ENCODE results near the gene MAP3K8. TPM values are rescaled to one million over a fixed set of nuclear protein-coding genes. Genes with fewer than 3 reads are reported as not detected.

Gene MAP3K8
- total RNA-seq, 1 donor: 14.5 TPM

DNA sequence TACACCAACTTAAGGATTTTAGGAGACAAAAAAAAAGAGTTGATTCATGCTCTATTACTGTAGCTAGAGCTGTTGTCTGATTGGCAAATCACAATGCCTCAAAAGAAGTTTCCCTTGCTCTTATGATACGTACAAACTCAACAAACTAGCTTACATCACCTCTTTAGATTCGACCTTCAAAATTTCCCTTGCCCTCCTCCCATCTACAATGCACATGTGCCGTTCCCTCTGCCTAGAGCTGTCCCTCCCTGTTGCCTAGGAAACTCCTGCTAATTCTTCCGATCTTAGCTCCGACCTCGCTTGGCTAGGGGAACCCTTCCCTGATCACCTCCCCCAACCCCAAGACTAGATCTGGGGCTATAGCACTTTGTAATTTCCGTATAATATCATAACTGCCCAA is 55.4 kb downstream of the MAP3K8 start:
- Histone ChIP-seq H3K27me3 (ENCODE audit: insufficient read depth, low read length) (no peaks in the 10 kb centered on the region), H3K4me3 (ENCODE audit: insufficient read depth, low read length) (no peak overlapping the region), H3K36me3 (ENCODE audit: insufficient read depth, low read length) (no peaks in the 10 kb centered on the region), H3K27ac (ENCODE audit: low read depth, low read length) (no peak overlapping the region), H3K79me2 (ENCODE audit: insufficient read depth, low read length) (no peaks in the 10 kb centered on the region), H4K20me1 (ENCODE audit: insufficient read depth, low read length) (no peaks in the 10 kb centered on the region), H3K9me3 (ENCODE audit: low read depth, low read length) (peaks cover 2% of the 10 kb centered on the region), H3K4me2 (ENCODE audit: insufficient read depth, low read length) (no peak overlapping the region), H2AFZ (ENCODE audit: low read length) (no peak overlapping the region), H3K4me1 (ENCODE audit: insufficient read depth, low read length) (peaks cover 13% of the 10 kb centered on the region)
- no peak for DNase-seq (ENCODE audit: insufficient read length, low spot score, missing footprints)
- TF ChIP-seq, protein P1, sequence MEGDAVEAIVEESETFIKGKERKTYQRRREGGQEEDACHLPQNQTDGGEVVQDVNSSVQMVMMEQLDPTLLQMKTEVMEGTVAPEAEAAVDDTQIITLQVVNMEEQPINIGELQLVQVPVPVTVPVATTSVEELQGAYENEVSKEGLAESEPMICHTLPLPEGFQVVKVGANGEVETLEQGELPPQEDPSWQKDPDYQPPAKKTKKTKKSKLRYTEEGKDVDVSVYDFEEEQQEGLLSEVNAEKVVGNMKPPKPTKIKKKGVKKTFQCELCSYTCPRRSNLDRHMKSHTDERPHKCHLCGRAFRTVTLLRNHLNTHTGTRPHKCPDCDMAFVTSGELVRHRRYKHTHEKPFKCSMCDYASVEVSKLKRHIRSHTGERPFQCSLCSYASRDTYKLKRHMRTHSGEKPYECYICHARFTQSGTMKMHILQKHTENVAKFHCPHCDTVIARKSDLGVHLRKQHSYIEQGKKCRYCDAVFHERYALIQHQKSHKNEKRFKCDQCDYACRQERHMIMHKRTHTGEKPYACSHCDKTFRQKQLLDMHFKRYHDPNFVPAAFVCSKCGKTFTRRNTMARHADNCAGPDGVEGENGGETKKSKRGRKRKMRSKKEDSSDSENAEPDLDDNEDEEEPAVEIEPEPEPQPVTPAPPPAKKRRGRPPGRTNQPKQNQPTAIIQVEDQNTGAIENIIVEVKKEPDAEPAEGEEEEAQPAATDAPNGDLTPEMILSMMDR (IDR thresholded peaks at IDR 0.05; ENCODE audit: extremely low read depth, low read depth, low read length): no peak

DNA sequence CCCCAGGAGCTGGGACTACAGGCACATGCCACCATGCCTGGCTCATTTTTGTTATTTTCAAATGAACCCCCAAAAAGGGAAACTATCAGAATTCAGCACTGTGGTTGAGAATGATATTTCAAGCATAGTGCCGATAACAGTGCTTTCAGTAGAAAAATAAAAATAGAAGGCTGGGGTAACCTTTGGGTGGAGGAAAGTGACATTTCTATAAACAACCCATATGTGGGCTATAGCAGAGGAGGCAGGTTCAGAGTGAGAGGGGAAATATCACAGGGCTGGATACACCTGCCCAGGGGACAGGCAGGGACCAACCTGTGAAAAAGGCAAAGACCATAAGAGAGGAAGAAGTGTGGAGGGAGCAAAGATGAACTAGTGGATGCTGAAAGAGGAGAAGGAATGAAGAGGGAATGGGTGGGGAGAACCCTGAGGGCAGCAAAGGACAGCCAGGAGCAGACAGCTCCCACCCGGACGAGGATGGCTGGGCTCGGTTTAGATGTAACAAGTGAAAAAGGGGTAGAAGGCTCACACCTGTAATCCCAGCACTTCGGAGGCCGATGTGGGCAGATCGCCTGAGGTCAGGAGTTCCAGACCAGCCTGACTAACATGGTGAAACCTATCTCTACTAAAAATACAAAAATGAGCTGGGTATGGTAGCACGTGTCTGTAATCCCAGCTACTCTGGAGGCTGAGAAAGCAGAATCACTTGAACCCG is 56.5 kb downstream of the MAP3K8 start:
- no peak for DNase-seq (ENCODE audit: insufficient read length, low spot score, missing footprints)
- Histone ChIP-seq H3K27me3 (ENCODE audit: insufficient read depth, low read length) (no peaks in the 10 kb centered on the region), H3K4me3 (ENCODE audit: insufficient read depth, low read length) (no peak overlapping the region), H3K4me1 (ENCODE audit: insufficient read depth, low read length) (peaks cover 13% of the 10 kb centered on the region), H3K36me3 (ENCODE audit: insufficient read depth, low read length) (no peaks in the 10 kb centered on the region), H3K27ac (ENCODE audit: low read depth, low read length) (no peak overlapping the region), H3K79me2 (ENCODE audit: insufficient read depth, low read length) (no peaks in the 10 kb centered on the region), H3K4me2 (ENCODE audit: insufficient read depth, low read length) (no peak overlapping the region), H2AFZ (ENCODE audit: low read length) (no peak overlapping the region), H4K20me1 (ENCODE audit: insufficient read depth, low read length) (no peaks in the 10 kb centered on the region), H3K9me3 (ENCODE audit: low read depth, low read length) (peaks cover 2% of the 10 kb centered on the region)
- TF ChIP-seq, protein P1 (IDR thresholded peaks at IDR 0.05; ENCODE audit: extremely low read depth, low read depth, low read length): no peak

DNA sequence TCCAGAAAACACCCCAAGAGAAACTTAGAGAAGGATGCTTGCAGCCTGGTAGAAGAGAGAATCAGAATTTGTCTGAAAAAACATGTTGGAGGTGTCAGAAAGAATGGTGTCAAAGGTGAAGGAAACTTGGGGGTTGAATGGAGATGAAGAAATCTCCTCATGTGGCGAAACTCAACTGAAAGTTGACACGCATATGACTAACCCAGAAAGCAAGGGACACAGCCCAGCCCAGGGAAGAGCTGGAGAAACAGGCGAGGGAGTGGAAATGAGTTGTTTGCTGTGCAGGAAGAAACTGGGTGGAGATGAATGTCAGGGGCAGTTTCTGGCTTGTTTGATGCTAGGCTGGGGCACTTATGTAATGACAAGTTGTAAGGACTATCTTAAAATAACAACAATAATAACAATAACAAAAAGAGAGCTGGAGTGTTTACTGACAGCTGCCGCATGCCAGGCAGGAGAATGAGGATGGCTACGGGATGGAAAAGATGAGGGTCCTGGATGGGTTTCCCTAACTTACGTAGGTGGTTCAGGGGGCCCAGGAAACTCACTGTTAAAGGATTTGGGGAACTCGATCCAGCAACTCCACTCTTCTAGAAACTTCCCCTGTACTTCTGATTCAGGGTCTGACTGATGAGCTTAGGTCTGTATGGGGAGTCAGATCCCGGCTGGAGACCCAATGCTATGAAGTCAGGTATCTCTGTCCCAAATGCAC is 57.4 kb downstream of the MAP3K8 start:
- Histone ChIP-seq H3K79me2 (ENCODE audit: insufficient read depth, low read length) (no peaks in the 10 kb centered on the region), H3K27me3 (ENCODE audit: insufficient read depth, low read length) (no peaks in the 10 kb centered on the region), H2AFZ (ENCODE audit: low read length) (no peak overlapping the region), H3K4me2 (ENCODE audit: insufficient read depth, low read length) (no peak overlapping the region), H3K9me3 (ENCODE audit: low read depth, low read length) (peaks cover 2% of the 10 kb centered on the region), H3K27ac (ENCODE audit: low read depth, low read length) (no peak overlapping the region), H3K36me3 (ENCODE audit: insufficient read depth, low read length) (no peaks in the 10 kb centered on the region), H4K20me1 (ENCODE audit: insufficient read depth, low read length) (no peaks in the 10 kb centered on the region), H3K4me1 (ENCODE audit: insufficient read depth, low read length) (peaks cover 16% of the 10 kb centered on the region), H3K4me3 (ENCODE audit: insufficient read depth, low read length) (no peak overlapping the region)
- no peak for DNase-seq (ENCODE audit: insufficient read length, low spot score, missing footprints)
- TF ChIP-seq, protein P1 (IDR thresholded peaks at IDR 0.05; ENCODE audit: extremely low read depth, low read depth, low read length): no peak

DNA sequence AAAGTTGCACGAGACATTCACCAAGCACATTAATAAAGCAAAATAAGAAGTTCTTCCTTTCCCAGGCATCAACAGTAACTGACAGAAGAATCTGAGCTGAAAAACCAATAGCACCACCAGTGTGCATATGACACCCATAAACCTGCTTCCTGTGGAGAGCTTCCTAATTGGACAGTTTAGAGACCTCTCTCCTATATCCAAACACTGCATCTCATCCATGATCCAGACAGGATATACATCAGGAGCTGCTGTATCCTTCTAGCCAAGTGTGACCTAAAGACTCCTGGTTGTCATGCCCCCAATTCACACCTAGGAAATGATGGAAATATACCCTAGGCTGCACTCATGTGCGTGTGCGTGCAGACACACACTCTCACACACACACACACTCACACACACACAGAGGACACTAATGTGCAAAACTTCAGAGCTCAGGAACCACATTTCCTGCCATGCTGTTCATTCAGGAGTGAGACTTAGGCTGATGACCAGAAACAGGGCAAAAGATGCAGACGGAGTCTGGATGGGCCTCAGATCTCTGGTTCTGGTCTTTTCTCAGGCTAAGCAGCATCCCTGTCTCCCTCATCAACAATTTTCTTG is 58.0 kb downstream of the MAP3K8 start:
- no peak for DNase-seq (ENCODE audit: insufficient read length, low spot score, missing footprints)
- Histone ChIP-seq H3K9me3 (ENCODE audit: low read depth, low read length) (peaks cover 2% of the 10 kb centered on the region), H3K27ac (ENCODE audit: low read depth, low read length) (no peak overlapping the region), H3K79me2 (ENCODE audit: insufficient read depth, low read length) (no peaks in the 10 kb centered on the region), H3K4me1 (ENCODE audit: insufficient read depth, low read length) (peaks cover 19% of the 10 kb centered on the region), H4K20me1 (ENCODE audit: insufficient read depth, low read length) (no peaks in the 10 kb centered on the region), H3K4me3 (ENCODE audit: insufficient read depth, low read length) (no peak overlapping the region), H3K36me3 (ENCODE audit: insufficient read depth, low read length) (no peaks in the 10 kb centered on the region), H2AFZ (ENCODE audit: low read length) (no peak overlapping the region), H3K4me2 (ENCODE audit: insufficient read depth, low read length) (no peak overlapping the region), H3K27me3 (ENCODE audit: insufficient read depth, low read length) (no peaks in the 10 kb centered on the region)
- TF ChIP-seq, protein P1 (IDR thresholded peaks at IDR 0.05; ENCODE audit: extremely low read depth, low read depth, low read length): no peak
